Smooth muscle cell (in vitro differentiated cells): Measurements from ENCODE around the gene LIFR. TPM values are rescaled to one million over a fixed set of nuclear protein-coding genes. Genes with fewer than 3 reads are reported as not detected.

Experiments
- DNase-seq: peaks from one replicate; lab custom pipeline; 2025; ENCODE audit not compliant: unreplicated experiment; lab: John Stamatoyannopoulos, UW
- H2AFZ ChIP-seq: fragments of 200-600 bp; sonication (generic); 2 replicates; pipeline ENCODE4 v1.6.0; 2016; ENCODE audit warnings: antibody characterized with exemption, low read depth, mild to moderate bottlenecking
- H3F3A ChIP-seq: fragments of 200-600 bp; sonication (generic); 2 replicates; pipeline ENCODE4 v1.6.0; 2017; ENCODE audit warnings: antibody characterized with exemption, low read depth
- H3K27ac ChIP-seq: fragments of 200-600 bp; sonication (generic); 2 replicates; pipeline ENCODE4 v1.5.1; 2016; ENCODE audit warnings: low read depth, mild to moderate bottlenecking
- H3K27me3 ChIP-seq: fragments of 200-600 bp; sonication (generic); 2 replicates; pipeline ENCODE4 v1.6.1; 2016; ENCODE audit warnings: low read depth, mild to moderate bottlenecking
- H3K36me3 ChIP-seq: fragments of 200-600 bp; sonication (generic); 2 replicates; pipeline ENCODE4 v1.5.1; 2016; ENCODE audit warnings: low read depth
- H3K4me1 ChIP-seq: fragments of 200-600 bp; sonication (generic); 2 replicates; pipeline ENCODE4 v1.5.1; 2016; ENCODE audit warnings: low read depth
- H3K4me2 ChIP-seq: fragments of 200-600 bp; sonication (generic); 2 replicates; pipeline ENCODE4 v1.6.0; 2016; ENCODE audit warnings: mild to moderate bottlenecking
- H3K4me3 ChIP-seq: fragments of 200-600 bp; sonication (generic); 2 replicates; pipeline ENCODE4 v1.5.1; 2016; ENCODE audit warnings: mild to moderate bottlenecking
- H3K79me2 ChIP-seq: fragments of 200-600 bp; sonication (generic); 2 replicates; pipeline ENCODE4 v1.6.0; 2016; ENCODE audit warnings: low read depth, mild to moderate bottlenecking
- H3K9ac ChIP-seq: fragments of 200-600 bp; sonication (generic); 2 replicates; pipeline ENCODE4 v1.6.0; 2016; ENCODE audit warnings: low read depth
- H3K9me3 ChIP-seq: fragments of 200-600 bp; sonication (generic); replicated peaks from 2 replicates; pipeline ENCODE4 v1.5.1; 2016; ENCODE audit warnings: low read depth
- H4K20me1 ChIP-seq: fragments of 200-600 bp; sonication (generic); 2 replicates; pipeline ENCODE4 v1.6.0; 2016; ENCODE audit warnings: low read depth
- CTCF ChIP-seq: fragments of 200-600 bp; sonication (generic); IDR thresholded peaks from 2 replicates; pipeline ENCODE4 v1.5.1; 2017; ENCODE audit warnings: borderline replicate concordance, mild to moderate bottlenecking, antibody characterized with exemption; ENCODE audit not compliant: insufficient read depth, poor library complexity, severe bottlenecking
- WGBS: methylation state at CpG from one replicate; pipeline ENCODE4 v1.1.7; 2016; ENCODE audit warnings: low lambda C conversion rate; 5-methylcytosine and 5-hydroxymethylcytosine counted together
- polyA plus RNA-seq: library from polyadenylated mRNA; unstranded; fragments of >200 nt; fragmentation: Nextera tagmentation; extraction: Ambion mirVana; gene quantifications from 2 replicates; pipeline ENCODE4 v1.2.1, GENCODE V29; 2016
- total RNA-seq: library from RNA; depleted of rRNA; stranded (reverse); fragments of >200 nt; gene quantifications from 2 replicates; pipeline ENCODE4 v1.2.3, GENCODE V29; 2014

Gene LIFR
- total and polyA plus RNA-seq, 2 experiments from 2014 or later: 14.3 to 29.2 TPM

- Histone ChIP-seq H3K36me3 (peaks cover 3% of the 10 kb centered on the region), H3K27ac (no peak overlapping the region), H3K9ac (no peak overlapping the region), H3K9me3 (no peaks in the 10 kb centered on the region), H4K20me1 (no peaks in the 10 kb centered on the region), H3F3A (no peaks in the 10 kb centered on the region), H3K79me2 (no peaks in the 10 kb centered on the region), H3K4me1 (peaks cover 5% of the 10 kb centered on the region), H3K4me3 (no peak overlapping the region), H2AFZ (no peak overlapping the region), H3K27me3 (no peaks in the 10 kb centered on the region), H3K4me2 (no peak overlapping the region)
- DNase-seq: no peak
- no peak for TF ChIP-seq CTCF
- 73% methylated on average over 4 of the region's 4 CpGs for WGBS
These were observed 55.7 kb downstream of the LIFR start for GRCh38 chr5:38500573-38501260.

GRCh38 chr5:38497946-38498345 lies 58.5 kb downstream of the LIFR start:
- no peak for DNase-seq
- no peak for TF ChIP-seq CTCF
- Histone ChIP-seq H2AFZ (no peak overlapping the region), H3K27me3 (no peaks in the 10 kb centered on the region), H3K79me2 (no peaks in the 10 kb centered on the region), H3K4me1 (peaks cover 5% of the 10 kb centered on the region), H3K4me2 (no peak overlapping the region), H3K36me3 (peaks cover 3% of the 10 kb centered on the region), H3K9me3 (no peaks in the 10 kb centered on the region), H3K27ac (no peak overlapping the region), H3F3A (no peaks in the 10 kb centered on the region), H3K9ac (no peak overlapping the region), H4K20me1 (no peaks in the 10 kb centered on the region), H3K4me3 (no peak overlapping the region)
- 84% methylated on average over 2 of the region's 2 CpGs for WGBS

GRCh38 chr5:38494763-38495162 lies 61.7 kb downstream of the LIFR start:
- H3K27ac ChIP-seq: no peak overlapping the region
- H3K79me2 ChIP-seq: no peaks in the 10 kb centered on the region
- no peaks in the 10 kb centered on the region for H3K27me3 ChIP-seq
- DNase-seq: no peak
- H4K20me1 ChIP-seq: no peaks in the 10 kb centered on the region
- H3K4me2 ChIP-seq: no peak overlapping the region
- peaks cover 3% of the 10 kb centered on the region for H3K36me3 ChIP-seq
- no peaks in the 10 kb centered on the region for H3K4me1 ChIP-seq
- no peaks in the 10 kb centered on the region for H3K9me3 ChIP-seq
- H3K4me3 ChIP-seq: no peak overlapping the region
- H2AFZ ChIP-seq: no peak overlapping the region
- TF ChIP-seq CTCF: no peak
- WGBS: 85% methylated on average over 7 of the region's 7 CpGs
- no peak overlapping the region for H3K9ac ChIP-seq
- H3F3A ChIP-seq: no peaks in the 10 kb centered on the region

GRCh38 chr5:38494175-38494574 lies 62.3 kb downstream of the LIFR start:
- no peak overlapping the region for H3K9ac ChIP-seq
- H4K20me1 ChIP-seq: no peaks in the 10 kb centered on the region
- no peaks in the 10 kb centered on the region for H3K27me3 ChIP-seq
- no peaks in the 10 kb centered on the region for H3K9me3 ChIP-seq
- H3K79me2 ChIP-seq: no peaks in the 10 kb centered on the region
- H3K4me1 ChIP-seq: no peaks in the 10 kb centered on the region
- no peak overlapping the region for H3K27ac ChIP-seq
- no peak overlapping the region for H3K4me3 ChIP-seq
- no peak overlapping the region for H2AFZ ChIP-seq
- no peak for TF ChIP-seq CTCF
- H3F3A ChIP-seq: no peaks in the 10 kb centered on the region
- 96% methylated on average over 4 of the region's 6 CpGs for WGBS
- H3K4me2 ChIP-seq: no peak overlapping the region
- no peak for DNase-seq
- H3K36me3 ChIP-seq: peaks cover 3% of the 10 kb centered on the region
